Right atrium auricular region (tissue), 2 donors: ENCODE data around the gene ARHGEF17. TPM values are rescaled to one million over a fixed set of nuclear protein-coding genes. Genes with fewer than 3 reads are reported as not detected.

Experiments
- DNase-seq: peaks from one replicate; pipeline ENCODE4 v3.0.0-alpha.2; 2019; ENCODE audit warnings: low spot score
- H3K27ac ChIP-seq, 2 donors: fragments of 200-600 bp; sonication (generic); 1 replicate in 1 of 2; 2 replicates in 1 of 2; pipeline ENCODE4 v1.5.1; 2016 to 2019
- H3K27me3 ChIP-seq, 2 donors: fragments of 200-600 bp; sonication (generic); one replicate each; pipeline versions ENCODE4 v1.5.1 to v1.6.0; 2017 to 2019
- H3K36me3 ChIP-seq: fragments of 200-600 bp; sonication (generic); one replicate; pipeline ENCODE4 v1.5.1; 2016
- H3K4me1 ChIP-seq, 2 donors: fragments of 200-600 bp; sonication (generic); one replicate each; pipeline versions ENCODE4 v1.5.1 to v1.6.0; 2017 to 2019
- H3K4me3 ChIP-seq, 2 donors: fragments of 200-600 bp; sonication (generic); 1 replicate in 1 of 2; 2 replicates in 1 of 2; pipeline ENCODE4 v1.5.1; 2017 to 2019; ENCODE audit warnings: mild to moderate bottlenecking in 1 of 2, moderate library complexity in 1 of 2
- H3K9me3 ChIP-seq, 2 donors: fragments of 200-600 bp; sonication (generic); one replicate each; pipeline ENCODE4 v1.5.1; 2019
- CTCF ChIP-seq, 2 donors: fragments of 200-600 bp; sonication (generic); IDR thresholded peaks; one replicate each; pipeline ENCODE4 v1.5.1; 2019; ENCODE audit warnings: antibody characterized with exemption in 2 of 2
- total RNA-seq, 2 donors: library from RNA; depleted of rRNA; stranded (reverse); fragments of >200 nt; gene quantifications; one replicate each; pipeline ENCODE4 v1.1.0, GENCODE V29; 2016

Gene ARHGEF17
- total RNA-seq, 2 donors from 2014 or later: 41.6 to 59.9 TPM

DNA sequence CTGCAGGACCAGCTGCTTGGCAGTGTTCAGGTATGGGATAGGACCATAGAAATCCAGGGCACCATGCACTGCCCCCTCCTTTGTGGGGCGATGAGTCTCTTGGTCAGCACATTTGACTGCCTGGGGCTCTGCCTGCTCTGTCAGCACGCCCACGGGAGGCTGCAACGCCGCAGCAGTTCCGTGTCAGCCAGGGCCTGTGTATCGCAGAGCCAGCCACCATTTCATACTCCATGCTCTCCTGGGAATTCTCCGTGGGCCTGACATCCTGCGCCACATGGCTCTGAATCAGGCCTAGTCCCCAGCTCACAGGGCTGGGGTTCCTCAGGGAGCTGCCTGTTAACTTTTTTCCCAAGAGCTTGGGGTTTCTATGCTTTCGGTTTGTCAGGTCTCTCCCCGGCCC lies 51.3 kb downstream of the ARHGEF17 start:
- peak; percentile 70 for DNase-seq
- TF ChIP-seq CTCF (IDR thresholded peaks at IDR 0.05): no peak
- Histone ChIP-seq H3K4me3 (no peak overlapping the region), H3K36me3 (peaks cover 79% of the 10 kb centered on the region), H3K4me1 (peaks cover 0 to 18% of the 10 kb centered on the region in 2 donors), H3K9me3 (no peaks in the 10 kb centered on the region), H3K27ac (peak overlapping the region; percentile 3 to 23), H3K27me3 (no peaks in the 10 kb centered on the region)

- Histone ChIP-seq H3K27me3 (no peaks in the 10 kb centered on the region), H3K36me3 (peaks cover 87% of the 10 kb centered on the region), H3K27ac (peak overlapping the region in 1 of 2 donors; percentile 23), H3K9me3 (no peaks in the 10 kb centered on the region), H3K4me3 (no peak overlapping the region), H3K4me1 (peaks cover 0 to 18% of the 10 kb centered on the region in 2 donors)
- no peak for DNase-seq
- TF ChIP-seq CTCF (IDR thresholded peaks at IDR 0.05): no peak
Measured at GRCh38 chr11:73359930-73360742, 52.1 kb downstream of the ARHGEF17 start.

GRCh38 chr11:73360743-73361369 lies 52.8 kb downstream of the ARHGEF17 start:
- Histone ChIP-seq H3K27ac (no peak overlapping the region), H3K4me3 (no peak overlapping the region), H3K27me3 (no peaks in the 10 kb centered on the region), H3K36me3 (peaks cover 89% of the 10 kb centered on the region), H3K9me3 (no peaks in the 10 kb centered on the region), H3K4me1 (peaks cover 0 to 18% of the 10 kb centered on the region in 2 donors)
- DNase-seq: no peak
- TF ChIP-seq CTCF (IDR thresholded peaks at IDR 0.05): no peak

DNA sequence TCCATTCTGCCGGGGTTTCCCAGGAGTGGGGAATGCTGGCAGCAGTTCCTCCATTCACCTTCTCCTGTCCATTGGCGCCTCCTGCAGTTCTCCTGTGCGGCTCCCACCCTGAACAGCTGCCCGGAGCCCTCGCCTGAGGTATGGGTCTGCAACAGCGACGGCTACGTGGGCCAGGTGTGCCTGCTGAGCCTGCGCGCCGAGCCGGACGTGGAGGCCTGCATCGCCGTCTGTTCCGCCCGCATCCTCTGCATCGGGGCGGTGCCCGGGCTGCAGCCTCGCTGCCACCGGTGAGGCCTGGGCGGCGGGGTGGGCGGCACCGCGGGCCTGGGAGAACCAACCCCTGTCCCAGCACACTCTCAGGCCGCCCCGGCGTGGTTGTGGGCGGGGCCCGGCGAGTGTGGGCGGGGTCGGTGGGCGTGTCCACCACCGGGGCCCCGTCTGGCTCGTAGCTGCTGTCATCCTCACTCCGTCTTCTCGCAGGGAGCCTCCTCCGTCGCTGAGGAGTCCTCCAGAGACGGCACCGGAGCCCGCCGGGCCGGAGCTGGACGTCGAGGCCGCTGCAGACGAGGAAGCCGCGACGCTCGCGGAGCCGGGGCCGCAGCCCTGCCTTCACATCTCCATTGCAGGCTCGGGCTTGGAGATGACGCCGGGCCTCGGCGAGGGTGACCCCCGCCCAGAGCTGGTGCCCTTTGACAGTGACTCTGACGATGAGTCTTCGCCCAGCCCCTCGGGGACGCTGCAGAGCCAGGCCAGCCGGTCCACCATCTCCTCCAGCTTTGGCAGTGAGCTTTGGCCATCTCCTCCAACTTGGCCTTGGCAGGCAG lies 54.1 kb downstream of the ARHGEF17 start:
- TF ChIP-seq CTCF (IDR thresholded peaks at IDR 0.05): no peak
- H3K4me1 ChIP-seq: peaks cover 0 to 22% of the 10 kb centered on the region in 2 donors
- peaks cover 83% of the 10 kb centered on the region for H3K36me3 ChIP-seq
- H3K27ac ChIP-seq: no peak overlapping the region
- H3K4me3 ChIP-seq: no peak overlapping the region
- no peaks in the 10 kb centered on the region for H3K27me3 ChIP-seq
- DNase-seq: no peak
- no peaks in the 10 kb centered on the region for H3K9me3 ChIP-seq

DNA sequence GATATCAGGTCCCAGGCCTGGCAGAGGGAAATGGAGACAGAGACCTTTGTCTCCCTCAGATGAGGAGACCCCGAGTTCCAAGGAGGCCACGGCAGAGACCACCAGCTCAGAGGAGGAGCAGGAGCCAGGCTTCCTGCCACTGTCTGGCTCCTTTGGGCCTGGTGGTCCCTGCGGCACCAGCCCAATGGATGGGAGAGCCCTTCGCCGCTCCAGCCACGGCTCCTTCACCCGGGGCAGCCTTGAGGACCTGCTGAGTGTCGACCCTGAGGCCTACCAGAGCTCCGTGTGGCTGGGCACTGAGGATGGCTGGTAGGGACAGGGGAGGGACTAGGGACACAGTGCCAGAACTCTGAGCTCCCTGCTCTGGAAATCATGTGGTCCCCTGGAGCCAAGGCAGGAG lies 55.1 kb downstream of the ARHGEF17 start:
- H3K4me3 ChIP-seq: no peak overlapping the region
- no peak for TF ChIP-seq CTCF (IDR thresholded peaks at IDR 0.05)
- DNase-seq: no peak
- H3K27me3 ChIP-seq: no peaks in the 10 kb centered on the region
- H3K36me3 ChIP-seq: peaks cover 80% of the 10 kb centered on the region
- no peaks in the 10 kb centered on the region for H3K9me3 ChIP-seq
- H3K27ac ChIP-seq: no peak overlapping the region
- H3K4me1 ChIP-seq: peaks cover 0 to 22% of the 10 kb centered on the region in 2 donors
